ENCODE data around the gene HAGH. TPM values are rescaled to one million over a fixed set of nuclear protein-coding genes. Genes with fewer than 3 reads are reported as not detected.
A peak's percentile ranks its signal among the peaks of the same experiment; 100 is the strongest.

HAGH gene
- total and polyA plus RNA-seq, 12 donors, result 115 to 179 (median 161) TPM

GRCh38 chr16:1794908-1795666 is 31.5 kb downstream of the HAGH start:
- Histone ChIP-seq H3K36me3 (peaks cover 0 to 24% (median 0%) of the 10 kb centered on the region in 9 donors), H3K27ac (no peak overlapping the region), H3K27me3 (no peaks in the 10 kb centered on the region), H3K9me3 (peaks cover 0 to 17% (median 0%) of the 10 kb centered on the region in 11 donors), H3K4me3 (no peak overlapping the region), H3K4me1 (no peaks in the 10 kb centered on the region)
- DNase-seq, result peak in 1 of 2 donors; percentile 2
- intact Hi-C loops (cut with DNase I), result loop anchor here in 1 of 10 donors (10.0 kb wide), 1 partner anchor 60 kb away; no protein-coding TSS in a partner anchor
- ATAC-seq, result no peak
- WGBS, 2 donors, result 82 to 85% methylated on average over 31 to 32 of the region's 32 CpGs
- TF ChIP-seq CTCF (IDR thresholded peaks at IDR 0.05), result no peak

DNA sequence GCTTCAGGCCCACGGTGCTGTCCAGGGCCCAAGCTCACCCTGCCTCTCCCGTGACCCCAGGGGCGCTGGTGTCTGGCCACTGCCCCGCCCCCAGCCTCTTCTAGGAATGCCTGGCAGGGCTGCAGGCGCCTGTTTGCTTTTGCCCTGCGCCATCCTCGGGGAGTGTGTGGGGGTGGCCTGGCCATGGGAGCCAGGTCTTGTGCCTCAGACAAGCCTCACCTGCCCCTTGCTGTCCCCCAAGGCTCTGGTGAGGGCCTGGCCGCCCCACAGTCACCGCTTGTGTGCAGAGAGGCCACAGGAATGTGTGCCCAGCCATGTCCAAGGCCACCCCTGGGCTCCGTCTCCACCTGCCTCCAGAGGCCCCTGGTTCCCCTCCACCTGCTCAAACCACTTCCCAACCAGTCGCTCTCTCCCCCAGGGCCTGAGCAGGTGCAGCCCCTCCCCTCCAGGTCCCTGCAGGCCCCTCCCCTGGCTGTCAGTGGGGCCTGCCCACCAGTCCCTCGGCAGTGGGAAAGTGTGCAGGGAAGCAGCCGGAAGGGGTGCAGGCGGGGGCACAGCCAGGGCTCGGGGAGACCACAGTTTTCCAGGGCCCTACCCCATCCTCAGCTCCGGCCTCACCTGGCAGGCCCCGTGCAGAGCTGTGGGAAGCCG is 32.3 kb downstream of the HAGH start:
- intact Hi-C loops (cut with DNase I), result loop anchor here in 1 of 10 donors (10.0 kb wide), 1 partner anchor 60 kb away; no protein-coding TSS in a partner anchor
- DNase-seq, result peak in 1 of 2 donors; percentile 3
- 63 to 64% methylated on average over 18 of the region's 18 CpGs for WGBS, 2 donors
- H3K27me3 ChIP-seq, result no peaks in the 10 kb centered on the region
- H3K9me3 ChIP-seq, result peaks cover 0 to 16% (median 0%) of the 10 kb centered on the region in 11 donors
- H3K4me3 ChIP-seq, result no peak overlapping the region
- TF ChIP-seq CTCF (IDR thresholded peaks at IDR 0.05), result no peak
- peak in 2 of 8 donors; percentile 7 to 10 for ATAC-seq
- peaks cover 0 to 31% (median 0%) of the 10 kb centered on the region in 9 donors for H3K36me3 ChIP-seq
- no peak overlapping the region for H3K27ac ChIP-seq
- H3K4me1 ChIP-seq, result no peaks in the 10 kb centered on the region

GRCh38 chr16:1793578-1794220 is 32.9 kb downstream of the HAGH start, which contains the start of gene IGFALS:
IGFALS (minus strand) TSS chr16:1793705; CDS start chr16:1793652, 53 bp downstream.
- 63 to 66% methylated on average over 28 of the region's 28 CpGs for WGBS, 2 donors
- Histone ChIP-seq H3K36me3 (peaks cover 0 to 37% (median 1%) of the 10 kb centered on the region in 9 donors), H3K9me3 (peaks cover 0 to 16% (median 0%) of the 10 kb centered on the region in 11 donors), H3K4me3 (no peak within 1 kb of the TSS), H3K27me3 (no peaks in the 10 kb centered on the region), H3K27ac (no peak within 1 kb of the TSS), H3K4me1 (no peaks in the 10 kb centered on the region)
- intact Hi-C loops (cut with DNase I), result loop anchor here in 1 of 10 donors (10.0 kb wide), 1 partner anchor 59 kb away; no protein-coding TSS in a partner anchor
- DNase-seq (no peak), ATAC-seq (peak in 2 of 8 donors; percentile 16 to 19)
- no peak for TF ChIP-seq CTCF (IDR thresholded peaks at IDR 0.05)
